Activated CD8-positive, alpha-beta memory T cell treated with anti-CD3 and anti-CD28 coated beads, Interleukin-2, amount 50 U/mL, for 1 hour (primary cell): Measurements from ENCODE around the gene REV3L.

Source experiments
- DNase-seq: peaks from one replicate; pipeline ENCODE4 v3.0.0-alpha.2; 2020; ENCODE audit errors: extremely low read depth

REV3L gene

DNA sequence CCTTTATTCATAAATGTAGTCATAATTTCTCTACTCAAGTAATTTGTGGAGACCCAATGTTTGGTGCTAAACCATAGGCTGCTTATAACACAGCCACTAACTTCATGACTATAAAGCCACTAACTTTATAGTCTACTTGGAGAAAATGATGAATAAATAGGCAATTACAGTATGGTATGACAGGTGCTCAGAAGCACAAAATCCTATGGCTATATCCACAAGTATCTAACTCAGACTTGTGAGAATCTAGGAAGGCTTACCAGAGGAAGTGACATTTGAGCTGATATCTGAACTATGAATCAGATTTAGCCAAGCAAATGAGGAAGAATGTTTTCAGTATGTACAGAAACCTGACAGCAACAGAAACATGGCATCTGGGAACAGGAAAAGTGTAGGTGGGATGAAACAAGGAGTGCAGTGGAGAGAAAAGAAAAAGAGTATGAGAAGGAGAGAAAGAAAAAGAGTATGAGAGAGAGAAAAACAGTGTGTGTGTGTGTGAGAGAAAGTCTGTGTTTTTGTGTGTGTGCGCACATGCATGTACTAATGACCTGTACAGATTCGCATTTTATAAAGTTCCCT lies 59.9 kb downstream of the REV3L start:
- no peak for DNase-seq

DNA sequence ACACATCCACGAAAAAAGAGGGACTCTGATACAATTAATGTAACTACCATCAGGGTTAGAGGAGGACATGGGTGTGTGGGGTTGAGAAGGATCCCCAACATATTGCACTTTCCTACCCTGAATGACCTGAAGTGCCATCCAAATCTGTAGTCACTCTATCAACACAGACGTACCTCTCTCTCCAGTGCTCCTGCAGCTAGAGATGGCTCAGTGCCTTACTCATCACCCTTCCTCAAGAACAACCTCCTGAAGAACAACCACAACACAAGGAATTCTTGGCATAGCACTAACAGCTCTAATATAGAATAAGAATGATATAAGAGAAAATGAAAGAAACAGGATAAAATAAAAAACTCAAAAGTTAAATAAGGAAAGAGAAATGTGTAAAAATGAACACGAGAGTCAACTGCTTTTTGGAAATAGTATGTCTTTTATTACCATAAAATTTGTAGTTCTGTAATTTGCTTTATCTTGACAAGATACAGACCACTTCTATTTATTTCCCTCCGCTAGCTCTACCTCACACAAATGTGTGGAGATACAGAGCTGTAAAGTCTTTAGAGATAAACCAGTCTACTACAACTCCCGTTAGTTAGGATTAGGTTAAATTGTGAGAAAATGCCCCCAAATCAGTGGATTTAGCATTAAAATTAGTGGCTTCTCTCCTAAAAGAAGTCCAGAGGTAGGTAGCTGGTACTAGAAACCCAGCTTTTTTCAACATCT lies 63.9 kb downstream of the REV3L start:
- DNase-seq = no peak

DNA sequence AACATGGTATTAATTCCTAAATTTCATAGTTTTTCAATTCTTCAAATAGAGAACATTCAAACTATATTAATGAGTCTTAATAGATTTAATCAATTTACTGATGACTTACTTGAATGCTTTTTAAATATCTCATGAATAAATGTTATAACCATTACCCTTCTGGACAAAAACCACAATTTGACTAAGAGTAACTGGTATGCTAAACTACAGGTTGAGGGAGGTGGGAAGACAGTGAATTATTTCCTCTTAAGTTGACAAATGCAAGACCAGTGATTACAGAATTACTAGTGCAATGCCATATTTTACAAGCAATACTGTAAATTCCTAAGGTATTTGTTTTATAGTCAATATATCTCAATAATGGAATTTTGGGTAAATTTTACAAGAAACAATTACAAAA lies 65.1 kb downstream of the REV3L start:
- no peak for DNase-seq

DNA sequence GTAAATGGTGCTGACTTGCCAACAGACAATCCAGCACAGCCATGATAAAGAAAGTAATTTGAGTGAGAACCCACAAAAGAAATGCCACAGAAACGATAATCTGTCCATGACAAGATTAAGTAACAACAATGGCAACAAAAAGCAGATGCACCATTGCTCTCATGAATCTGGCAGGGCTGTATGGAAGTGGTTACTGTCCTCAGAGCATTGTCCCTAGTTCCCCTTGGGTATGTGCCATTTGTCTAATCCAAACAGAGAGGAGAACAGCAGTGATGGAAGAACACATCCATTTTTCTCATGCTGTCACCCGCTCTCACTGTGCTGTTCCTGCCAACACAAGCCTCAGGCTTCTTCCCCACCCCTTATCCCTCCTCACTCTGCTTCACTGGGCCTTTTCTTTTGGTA lies 65.8 kb downstream of the REV3L start:
- DNase-seq = no peak

DNA sequence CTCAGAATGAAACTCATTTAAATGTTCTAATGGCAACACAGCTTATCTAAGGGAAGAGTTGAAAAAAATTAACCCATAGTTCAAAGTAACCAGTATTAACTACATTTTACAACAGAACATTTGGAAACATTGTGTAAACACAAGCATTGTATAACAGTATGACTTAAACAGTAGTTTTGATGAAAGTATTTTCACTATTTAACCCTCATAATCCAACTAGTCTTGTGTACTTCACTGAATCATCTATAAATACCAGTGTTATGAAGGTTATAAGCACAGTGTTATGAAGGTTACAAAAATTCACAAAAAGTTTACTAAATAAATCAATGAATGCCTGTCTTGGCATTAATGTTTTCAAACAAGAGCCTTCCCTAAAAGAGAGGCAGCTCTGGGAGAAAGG lies 66.5 kb downstream of the REV3L start:
- no peak for DNase-seq

DNA sequence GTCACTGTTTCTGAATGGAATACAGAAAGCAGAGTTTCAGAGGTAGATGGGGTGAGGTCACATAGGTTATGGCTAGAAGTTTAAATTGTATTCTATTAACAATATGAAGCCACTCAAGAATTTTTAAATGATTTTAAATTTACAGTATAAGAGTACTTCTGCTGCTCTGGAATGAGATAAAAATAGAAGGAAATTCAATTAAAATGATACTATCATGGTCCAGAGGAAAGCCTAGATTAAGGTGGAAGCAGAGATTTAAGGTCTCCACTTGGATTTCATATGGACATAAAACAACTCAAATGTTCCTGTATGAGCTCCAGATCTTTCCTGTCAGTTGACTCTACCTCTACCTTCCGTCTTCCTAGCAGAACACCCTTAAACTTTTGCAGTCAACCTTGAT lies 68.6 kb downstream of the REV3L start:
- no peak for DNase-seq

DNA sequence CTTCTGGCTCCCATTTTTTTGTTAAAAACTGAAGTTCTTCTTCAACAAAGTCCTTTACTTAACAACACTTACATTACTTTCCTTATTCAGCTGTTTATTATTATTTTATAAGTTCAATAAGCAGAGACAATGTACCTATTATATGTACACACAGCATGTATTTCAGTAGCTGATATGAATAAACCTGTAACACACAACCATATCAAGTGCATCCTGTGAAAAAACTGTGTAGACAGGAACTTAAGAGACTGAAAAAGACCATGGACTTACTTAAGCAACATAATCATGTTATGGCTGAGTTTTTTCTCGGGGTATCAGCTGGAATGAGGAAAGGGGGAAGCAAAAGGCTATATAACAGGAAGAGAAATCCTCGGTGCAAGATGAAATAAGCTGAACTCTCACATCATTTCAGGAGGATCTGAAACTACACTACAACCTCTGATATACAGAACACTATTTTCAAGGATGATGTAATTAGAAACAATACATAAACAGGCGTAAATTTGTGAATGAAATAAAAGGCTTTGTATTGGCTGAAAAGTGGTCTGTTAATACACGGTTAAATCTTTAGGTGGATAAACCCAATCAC lies 70.9 kb downstream of the REV3L start:
- no peak for DNase-seq

DNA sequence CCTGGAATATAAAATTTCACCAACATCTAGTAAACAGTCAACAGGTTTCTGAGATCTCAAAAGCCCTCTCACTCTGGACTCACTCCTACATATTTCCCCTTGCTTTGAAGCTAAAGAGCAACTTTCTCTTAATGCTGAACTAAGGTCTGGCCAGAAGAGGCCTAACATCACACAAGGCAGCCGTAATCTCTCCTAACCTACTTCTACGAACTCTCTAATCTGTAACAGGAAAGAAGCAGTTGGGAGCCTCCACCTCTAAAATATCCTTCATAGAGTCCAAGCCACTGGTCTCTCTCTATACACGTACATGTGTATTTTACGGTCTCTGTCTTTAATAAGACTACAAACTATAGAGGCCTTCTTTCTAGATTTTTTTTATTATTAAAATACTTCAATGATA lies 72.0 kb downstream of the REV3L start:
- no peak for DNase-seq

DNA sequence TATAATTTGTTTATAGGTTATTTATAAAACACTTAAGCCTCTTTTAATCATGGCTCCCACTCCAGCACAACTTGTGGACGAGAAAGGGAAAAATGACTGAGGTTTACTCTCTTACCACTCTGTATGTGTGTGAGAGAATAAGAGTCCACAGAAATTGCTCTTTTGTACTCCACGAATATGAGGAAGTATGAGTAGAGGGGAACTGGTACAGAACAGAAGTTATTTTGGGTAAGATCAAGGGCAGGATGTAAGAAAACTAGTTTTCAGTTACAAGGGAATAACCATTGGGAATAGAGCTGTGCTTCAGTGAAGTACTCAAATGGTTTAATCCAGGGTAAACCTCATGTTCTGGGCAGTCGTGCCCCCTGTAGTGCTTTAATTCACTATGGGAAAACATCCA lies 72.6 kb downstream of the REV3L start:
- DNase-seq = no peak

DNA sequence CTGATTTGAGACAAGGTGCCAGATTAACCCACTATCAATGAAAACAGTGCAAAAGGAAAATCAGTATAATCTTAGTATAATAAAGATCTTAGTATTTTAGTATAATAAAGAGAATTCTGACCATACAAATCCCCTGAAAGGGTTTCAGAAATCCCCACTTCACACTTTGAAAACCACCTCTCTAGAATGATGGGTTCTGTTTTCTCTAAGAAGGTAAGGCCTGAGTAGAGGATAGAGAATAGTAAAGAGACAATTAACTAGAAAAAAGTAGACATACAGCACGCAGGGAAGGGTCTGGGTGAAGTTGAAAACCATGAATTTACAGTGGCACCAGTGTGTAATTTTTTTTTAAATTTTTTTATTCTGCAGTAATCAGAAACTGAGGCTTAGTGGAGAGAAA lies 73.6 kb downstream of the REV3L start:
- DNase-seq = no peak

DNA sequence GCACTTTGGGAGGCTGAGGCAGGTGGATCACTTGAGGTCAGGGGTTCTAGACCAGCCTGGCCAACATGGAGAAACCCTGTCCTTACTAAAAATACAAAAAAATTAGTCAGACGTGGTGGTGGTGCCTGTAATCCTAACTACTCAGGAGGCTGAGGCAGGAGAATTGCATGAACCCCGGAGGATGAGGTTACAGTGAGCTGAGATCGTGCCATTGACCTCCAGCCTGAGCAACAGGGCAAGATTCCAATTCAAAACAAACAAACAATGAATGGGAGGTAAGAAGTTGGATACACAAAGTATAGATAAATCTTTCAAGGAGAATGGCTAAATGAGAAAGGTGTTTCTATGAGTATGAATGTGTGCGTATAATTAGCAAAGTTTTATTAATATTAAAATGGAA lies 75.3 kb downstream of the REV3L start:
- DNase-seq = no peak

DNA sequence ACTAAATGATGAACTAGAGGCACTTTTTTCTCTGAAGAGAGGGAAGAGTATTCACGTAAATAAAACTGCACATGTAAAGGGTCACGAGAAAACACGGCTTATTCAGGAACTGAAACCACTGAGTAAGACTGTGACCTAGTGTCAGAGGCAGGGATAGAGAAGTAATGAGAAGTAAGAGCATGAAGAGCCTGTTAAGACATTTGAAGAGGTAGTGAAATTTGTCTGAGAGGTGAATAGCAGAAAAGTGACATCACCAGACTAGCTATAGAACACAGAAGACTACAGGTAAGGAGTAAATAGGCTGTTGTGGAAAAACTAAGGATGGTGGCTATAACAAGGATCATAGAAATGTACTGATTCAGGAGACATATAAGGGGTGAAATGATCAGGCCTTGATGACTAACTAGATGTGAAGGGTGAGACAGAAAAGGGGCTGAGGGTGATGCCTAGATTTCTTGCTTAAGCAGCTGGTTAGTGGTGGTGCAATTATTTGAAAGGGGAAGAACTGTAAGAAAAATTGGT lies 76.8 kb downstream of the REV3L start:
- no peak for DNase-seq

DNA sequence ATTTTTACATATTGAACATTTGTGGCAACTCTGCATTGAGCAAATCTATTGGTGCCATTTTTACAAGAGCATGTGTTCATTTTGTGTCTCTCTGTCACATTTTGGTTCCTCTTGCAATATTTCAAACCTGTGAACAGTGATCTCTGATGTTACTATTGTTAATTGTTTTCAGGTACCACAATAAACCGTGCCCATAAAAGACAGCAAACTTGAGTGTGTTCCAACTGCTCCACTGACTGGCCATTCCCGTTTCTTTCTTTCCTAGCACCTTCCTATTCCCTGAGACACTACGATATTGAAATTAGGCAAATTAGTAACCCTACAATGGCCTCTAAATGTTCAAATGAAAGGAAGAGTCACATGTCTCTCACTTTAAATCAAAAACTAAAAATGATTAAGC lies 79.6 kb downstream of the REV3L start:
- no peak for DNase-seq

DNA sequence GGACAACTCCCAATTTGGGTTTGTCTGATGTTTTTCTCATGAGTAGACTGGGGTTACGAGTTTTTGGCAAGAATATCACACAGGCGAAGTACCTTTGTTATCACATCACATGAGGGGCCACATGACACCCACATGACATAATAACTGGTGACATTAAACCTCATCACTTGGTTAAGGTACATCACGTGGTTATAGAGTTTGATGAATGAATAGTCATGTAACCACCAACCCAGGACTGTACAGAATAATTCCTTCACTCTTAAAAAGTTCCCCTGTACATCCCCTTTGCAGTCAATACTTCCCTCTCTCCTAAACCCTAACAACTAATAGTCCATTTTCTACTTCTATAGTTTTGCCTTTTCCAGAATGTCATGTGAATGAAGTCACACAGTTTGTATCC lies 83.4 kb downstream of the REV3L start:
- DNase-seq = no peak

DNA sequence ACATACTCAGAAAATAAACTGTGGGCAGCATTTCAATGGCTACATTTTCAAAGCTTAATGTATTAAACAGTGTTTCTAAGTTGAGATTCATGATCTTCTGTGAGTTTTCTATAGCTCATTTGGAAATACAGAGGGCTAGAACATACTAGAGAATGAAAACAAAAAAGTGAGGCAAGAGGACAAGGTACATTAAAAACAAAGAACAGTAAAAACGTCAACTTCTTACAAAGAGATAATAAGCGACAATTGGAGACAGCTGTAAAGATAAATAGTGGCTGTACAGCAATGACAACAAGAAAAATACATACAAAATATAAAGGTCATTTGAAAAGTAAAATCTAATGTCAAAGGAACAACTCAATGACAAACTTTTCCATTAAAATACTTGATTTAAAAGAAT lies 94.3 kb downstream of the REV3L start:
- no peak for DNase-seq

DNA sequence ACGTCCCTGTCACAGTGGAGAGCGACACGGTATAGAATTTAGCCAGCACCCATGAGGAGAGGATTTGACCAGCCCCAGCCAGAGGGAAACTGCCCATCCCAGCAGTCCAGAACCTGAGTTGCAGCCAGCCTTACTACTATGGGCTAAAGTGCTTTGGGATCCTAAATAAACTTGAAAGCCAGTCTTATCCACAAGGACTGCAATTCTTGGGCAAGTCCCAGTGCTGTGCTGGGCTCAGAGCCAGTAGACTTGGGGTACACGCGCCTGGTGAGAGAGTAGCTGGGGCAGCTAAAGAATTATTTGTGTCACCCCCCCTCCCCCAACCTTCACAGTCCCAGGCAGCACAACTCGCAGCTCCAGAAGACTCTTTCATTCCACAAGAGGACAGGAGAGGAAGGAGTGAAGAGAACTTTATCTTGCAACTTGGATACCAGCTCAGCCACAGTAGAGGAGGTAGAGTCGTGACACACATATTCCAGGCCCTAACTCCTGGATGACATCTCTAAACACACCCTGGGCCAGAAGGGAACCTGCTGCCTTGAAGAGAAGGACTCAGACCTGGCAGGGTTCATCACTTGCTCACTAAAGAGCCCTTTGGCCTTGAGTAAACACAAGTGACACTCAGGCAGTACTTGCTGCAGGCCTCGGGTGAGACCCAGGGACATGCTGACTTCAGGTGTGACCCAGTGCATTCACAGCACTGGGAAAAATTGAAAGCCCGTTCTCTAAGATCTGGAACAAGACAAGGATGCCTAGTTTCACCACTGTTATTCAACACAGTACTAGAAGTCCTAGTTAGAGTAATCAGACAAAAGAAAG lies 100.3 kb downstream of the REV3L start:
- no peak for DNase-seq

DNA sequence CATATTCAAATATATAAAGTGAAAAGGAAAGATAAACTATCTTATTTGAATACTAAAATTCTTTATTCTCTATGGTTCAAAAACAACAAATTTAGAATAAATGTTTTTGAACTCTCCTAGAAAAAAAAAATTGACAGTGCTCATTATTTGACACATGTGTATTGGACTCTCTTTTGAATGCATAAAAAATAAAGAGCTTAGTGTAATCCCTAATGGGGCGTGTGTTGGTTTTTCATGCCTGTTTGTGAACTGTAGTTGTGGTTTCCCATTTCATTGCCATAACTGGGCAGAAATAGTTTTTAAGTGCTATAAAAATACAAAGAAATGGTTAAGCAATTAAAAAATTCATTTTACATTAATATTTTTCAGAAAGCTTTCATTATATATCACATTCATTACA lies 101.3 kb downstream of the REV3L start:
- DNase-seq = no peak

DNA sequence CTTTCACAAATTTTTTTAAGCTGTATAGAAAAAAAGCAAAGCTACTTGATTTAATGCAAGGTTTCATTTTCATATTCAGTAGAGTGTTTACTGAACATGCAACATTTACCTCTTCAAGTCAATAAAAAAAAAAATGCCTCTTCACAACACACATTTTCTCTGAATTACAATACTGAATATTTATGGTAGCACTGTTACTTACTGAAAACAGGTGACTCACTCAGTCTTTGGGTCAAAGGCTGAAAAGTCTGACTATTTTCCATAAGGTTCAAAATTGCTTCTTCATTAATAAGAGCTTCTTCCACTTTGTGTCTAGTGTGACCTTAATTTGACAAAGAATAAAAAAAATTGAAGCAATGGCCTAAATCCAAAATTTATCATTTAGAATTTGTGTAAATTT lies 101.9 kb downstream of the REV3L start:
- DNase-seq = no peak

DNA sequence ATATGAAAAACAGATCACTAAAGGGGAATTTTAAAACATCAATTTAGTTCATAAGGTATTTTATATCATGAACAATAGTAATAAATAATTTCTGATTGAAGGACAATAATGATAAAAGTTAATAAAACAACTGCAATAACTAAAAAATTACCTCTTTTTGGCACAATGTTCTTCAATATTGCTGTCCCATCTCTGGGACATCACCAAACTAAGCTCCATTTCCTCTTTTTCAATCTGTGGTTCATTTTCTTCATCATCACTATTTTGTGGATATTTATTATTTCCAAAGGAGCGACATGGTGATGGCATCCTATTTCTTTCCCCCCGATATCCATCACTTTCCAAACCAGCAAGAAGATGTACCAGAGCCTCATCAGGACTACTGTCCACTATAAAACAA lies 103.2 kb downstream of the REV3L start:
- DNase-seq = no peak

DNA sequence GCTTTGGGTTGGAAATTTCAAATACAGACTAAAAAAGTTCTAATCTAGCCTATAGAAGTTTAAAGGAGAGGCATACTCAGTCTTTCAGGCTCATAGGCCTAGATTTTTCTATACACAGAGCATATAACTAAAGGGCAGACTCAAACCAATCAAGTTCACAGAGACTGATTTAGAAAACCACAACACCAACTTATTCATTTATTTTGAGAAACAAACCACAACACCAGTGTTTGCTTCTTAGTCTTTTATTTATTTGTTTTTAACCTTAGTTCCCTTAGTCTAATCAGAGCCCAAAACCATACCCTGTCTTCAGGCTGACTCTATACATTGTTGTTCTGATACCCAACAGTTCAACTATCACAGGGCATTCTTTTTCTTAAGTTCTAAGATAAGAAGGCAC lies 103.7 kb downstream of the REV3L start:
- DNase-seq = no peak

DNA sequence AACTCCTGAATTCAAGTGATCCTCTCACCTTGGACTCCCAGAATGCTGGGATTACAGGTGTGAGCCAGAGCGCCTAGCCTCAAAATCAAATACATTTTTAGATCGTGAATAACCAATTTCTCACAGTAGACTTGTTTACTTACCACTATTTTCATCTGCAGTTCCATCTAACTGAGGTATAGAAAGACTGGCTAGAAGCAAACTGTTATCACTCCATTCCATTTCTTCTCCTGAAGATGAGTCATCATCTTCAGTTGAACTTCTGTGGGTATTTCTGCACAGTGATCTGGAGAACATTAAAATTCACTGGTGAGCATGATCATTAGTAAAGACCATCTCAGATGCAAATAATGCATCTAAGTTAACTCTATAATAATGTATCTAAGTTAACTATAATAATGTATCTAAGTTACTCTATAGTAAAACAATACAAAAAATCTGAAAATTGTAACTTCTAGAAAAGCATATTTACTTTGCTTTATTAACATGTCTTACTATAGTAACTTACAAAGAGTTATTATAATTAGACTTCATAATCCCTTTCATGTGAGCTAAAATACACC lies 105.4 kb downstream of the REV3L start:
- DNase-seq = no peak

DNA sequence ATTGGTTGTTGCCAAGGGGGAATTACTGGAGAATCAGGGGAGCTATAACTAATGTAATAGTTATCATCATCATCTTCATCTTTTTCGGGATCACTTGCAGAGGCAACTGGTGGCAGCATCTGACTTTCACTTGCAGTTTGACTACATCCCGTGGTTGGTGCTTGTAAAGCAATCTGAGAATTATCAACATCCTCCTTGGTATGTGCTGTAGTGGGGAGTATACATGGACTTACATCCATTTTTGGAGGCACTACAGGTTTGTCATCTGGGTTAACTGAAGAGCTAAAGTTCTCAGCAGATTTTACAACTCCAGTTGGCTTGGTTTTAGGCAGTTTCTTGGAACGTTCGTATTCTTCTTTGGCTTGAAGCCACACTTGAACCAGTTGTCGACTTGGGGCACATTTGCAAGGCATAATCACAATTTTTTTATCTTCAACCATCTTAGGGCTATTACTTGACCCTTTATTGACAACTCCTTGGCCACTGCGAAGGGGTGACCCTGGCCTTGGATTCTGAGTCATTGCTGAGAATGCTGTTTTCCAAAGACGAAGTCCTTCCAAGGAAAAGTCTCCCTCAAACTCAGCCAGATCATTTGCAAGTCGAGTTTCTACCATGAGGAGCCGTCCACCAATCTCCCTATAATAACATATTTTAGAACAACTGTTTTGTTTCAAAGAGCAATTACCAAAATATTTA lies 115.5 kb downstream of the REV3L start:
- DNase-seq = no peak
